Measurements from ENCODE around the gene LZTS2. TPM values are rescaled to one million over a fixed set of nuclear protein-coding genes. Genes with fewer than 3 reads are reported as not detected.
"Not testable (repeated sequence)": the region's sequence is repeated elsewhere in the genome, so short reads cannot be mapped to it uniquely, and the experiment has no call there.

The LZTS2 gene
- polyA plus RNA-seq, 2 of the 4 experiments (the other 2 are of a cell fraction): 13.8 to 35.5 TPM

GRCh38 chr10:100972904-100973535 is 26.6 kb upstream of the LZTS2 start:
- 87% methylated on average over 6 of the region's 6 CpGs for WGBS (ENCODE audit: missing lambda C conversion rate)
- TF ChIP-seq CHD2 (IDR thresholded peaks at IDR 0.05; ENCODE audit: low read length, partially characterized antibody): no peak
- no peak for TF ChIP-seq SREBF2 (IDR thresholded peaks at IDR 0.05)
- no peak for TF ChIP-seq FOSL2 (IDR thresholded peaks at IDR 0.05)
- no peak for TF ChIP-seq FOSL2 (CRISPR knock-in tag; IDR thresholded peaks at IDR 0.05)
- no peak for TF ChIP-seq CTCF (IDR thresholded peaks at IDR 0.05)
- no peak for TF ChIP-seq HDAC2 (IDR thresholded peaks at IDR 0.05)
- TF ChIP-seq POLR2A (IDR thresholded peaks at IDR 0.05; ENCODE audit: low read length): no peak
- no peak for TF ChIP-seq RNF2 (IDR thresholded peaks at IDR 0.05; ENCODE audit: borderline replicate concordance, low read depth)
- no peak for TF ChIP-seq HOXA7 (CRISPR knock-in tag; IDR thresholded peaks at IDR 0.05)
- TF ChIP-seq RFX5 (IDR thresholded peaks at IDR 0.05): no peak
- TF ChIP-seq RARB (CRISPR knock-in tag; IDR thresholded peaks at IDR 0.05): no peak
- no peak for TF ChIP-seq CEBPB (IDR thresholded peaks at IDR 0.05)
- no peak for TF ChIP-seq ZSCAN20 (CRISPR knock-in tag; IDR thresholded peaks at IDR 0.05)
- ATAC-seq (no peak), FAIRE-seq (no peak), DNase-seq (ENCODE audit: low read depth in 1 of 2, low spot score in 1 of 2) (no peak)
- H3K4me2 ChIP-seq: no peak overlapping the region
- H3K4me1 ChIP-seq: peaks cover 34% of the 10 kb centered on the region
- peak overlapping the region in 1 of 2 experiments; percentile 88; a peak in 2 of 6 replicates for H3K27ac ChIP-seq
- H3K9me3 ChIP-seq: no peaks in the 10 kb centered on the region
- H3K4me3 ChIP-seq: no peak overlapping the region
- POLR2A ChIA-PET: no interaction called here
- CTCF ChIA-PET: interaction anchor here (0.9 to 6.6 kb wide), 7 partner anchors 8 to 42 kb away, joined by 3 to 33 read pairs (median 4); partner anchors contain the start of gene LZTS2

- POLR2A ChIA-PET; H3K4me2 ChIP-seq; FAIRE-seq; DNase-seq (ENCODE audit: low read depth in 1 of 2, low spot score in 1 of 2); H3K9me3 ChIP-seq; ATAC-seq; H3K27ac ChIP-seq; H3K4me3 ChIP-seq: not testable (repeated sequence)
- CTCF ChIA-PET: interaction anchor here (1.1 to 6.6 kb wide), 5 partner anchors 8 to 33 kb away, joined by 3 to 33 read pairs (median 3); no protein-coding TSS in a partner anchor
- WGBS (ENCODE audit: missing lambda C conversion rate): 72% methylated on average over 8 of the region's 8 CpGs
- H3K4me1 ChIP-seq: peaks cover 22% of the 10 kb centered on the region
These were observed 24.2 kb upstream of the LZTS2 start for GRCh38 chr10:100975397-100975796.

GRCh38 chr10:100976906-100977305 is 22.7 kb upstream of the LZTS2 start:
- Histone ChIP-seq H3K4me3 (no peak overlapping the region), H3K27ac (no peak overlapping the region), H3K4me2 (no peak overlapping the region), H3K4me1 (peaks cover 7% of the 10 kb centered on the region), H3K9me3 (no peaks in the 10 kb centered on the region)
- ATAC-seq (no peak), DNase-seq (ENCODE audit: low read depth in 1 of 2, low spot score in 1 of 2) (no peak), FAIRE-seq (no peak)
- ChIA-PET CTCF (interaction anchor here (0.6 to 6.6 kb wide), 2 partner anchors 20 to 37 kb away, joined by 3 to 33 read pairs; no protein-coding TSS in a partner anchor), POLR2A (no interaction called here)
- no peak for TF ChIP-seq JUNB (IDR thresholded peaks at IDR 0.05)
- no peak for TF ChIP-seq PBX3 (IDR thresholded peaks at IDR 0.05)
- TF ChIP-seq CBX2 (IDR thresholded peaks at IDR 0.05; ENCODE audit: borderline replicate concordance, low read depth): no peak
- no peak for TF ChIP-seq ZC3H11A (IDR thresholded peaks at IDR 0.05)
- no peak for TF ChIP-seq ESRRA (IDR thresholded peaks at IDR 0.05; ENCODE audit: borderline replicate concordance, low read length)
- no peak for TF ChIP-seq EHF (CRISPR knock-in tag; IDR thresholded peaks at IDR 0.05)
- no peak for TF ChIP-seq HMGXB4 (CRISPR knock-in tag; IDR thresholded peaks at IDR 0.05; ENCODE audit: borderline replicate concordance)
- no peak for TF ChIP-seq ZFP36 (IDR thresholded peaks at IDR 0.05; ENCODE audit: borderline replicate concordance, partially characterized antibody)
- no peak for TF ChIP-seq TFCP2L1 (CRISPR knock-in tag; IDR thresholded peaks at IDR 0.05)
- TF ChIP-seq SMC3 (IDR thresholded peaks at IDR 0.05): no peak
- 90% methylated on average over 3 of the region's 3 CpGs for WGBS (ENCODE audit: missing lambda C conversion rate)

Data from A549 (cell line).